ENCODE data around the gene RAPGEF2. TPM values are rescaled to one million over a fixed set of nuclear protein-coding genes. Genes with fewer than 3 reads are reported as not detected.

The RAPGEF2 gene
- polyA plus RNA-seq, 1 donor (not counting 4 experiments of a cell fraction or from before 2014, with no cell fraction given) = 23.8 TPM

- H3K27ac ChIP-seq (ENCODE audit: control insufficient read depth, insufficient read depth, low read length) = no peak overlapping the region
- H3K4me3 ChIP-seq (ENCODE audit: control insufficient read depth in 2 of 3, extremely low read depth in 1 of 3, insufficient read depth in 2 of 3, low read depth in 1 of 3, low read length in 3 of 3) = no peak overlapping the region
- peaks cover 6% of the 10 kb centered on the region for H3K4me1 ChIP-seq (ENCODE audit: control insufficient read depth, extremely low read depth, insufficient read depth, low read length)
- no peak overlapping the region for H2AFZ ChIP-seq (ENCODE audit: control insufficient read depth, low read length)
- dilution Hi-C loops (cut with MboI; ENCODE audit: extremely low pct_ligation_motif_present, low sequenced_read_pairs) = no loop called here
- TF ChIP-seq, protein P1, sequence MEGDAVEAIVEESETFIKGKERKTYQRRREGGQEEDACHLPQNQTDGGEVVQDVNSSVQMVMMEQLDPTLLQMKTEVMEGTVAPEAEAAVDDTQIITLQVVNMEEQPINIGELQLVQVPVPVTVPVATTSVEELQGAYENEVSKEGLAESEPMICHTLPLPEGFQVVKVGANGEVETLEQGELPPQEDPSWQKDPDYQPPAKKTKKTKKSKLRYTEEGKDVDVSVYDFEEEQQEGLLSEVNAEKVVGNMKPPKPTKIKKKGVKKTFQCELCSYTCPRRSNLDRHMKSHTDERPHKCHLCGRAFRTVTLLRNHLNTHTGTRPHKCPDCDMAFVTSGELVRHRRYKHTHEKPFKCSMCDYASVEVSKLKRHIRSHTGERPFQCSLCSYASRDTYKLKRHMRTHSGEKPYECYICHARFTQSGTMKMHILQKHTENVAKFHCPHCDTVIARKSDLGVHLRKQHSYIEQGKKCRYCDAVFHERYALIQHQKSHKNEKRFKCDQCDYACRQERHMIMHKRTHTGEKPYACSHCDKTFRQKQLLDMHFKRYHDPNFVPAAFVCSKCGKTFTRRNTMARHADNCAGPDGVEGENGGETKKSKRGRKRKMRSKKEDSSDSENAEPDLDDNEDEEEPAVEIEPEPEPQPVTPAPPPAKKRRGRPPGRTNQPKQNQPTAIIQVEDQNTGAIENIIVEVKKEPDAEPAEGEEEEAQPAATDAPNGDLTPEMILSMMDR (optimal IDR thresholded peaks at IDR 0.05 in 1 of 3, IDR thresholded peaks at IDR 0.05 in 1 of 3, conservative IDR thresholded peaks at IDR 0.05 in 1 of 3; ENCODE audit: extremely low read depth in 1 of 3, insufficient read depth in 2 of 3, low read length in 3 of 3) = no peak
- TF ChIP-seq EZH2 (IDR thresholded peaks at IDR 0.05; ENCODE audit: low read length) = no peak
- peaks cover 6% of the 10 kb centered on the region for H3K79me2 ChIP-seq (ENCODE audit: control insufficient read depth, insufficient read depth, low read length)
- no peaks in the 10 kb centered on the region for H3K9me1 ChIP-seq (ENCODE audit: control insufficient read depth, extremely low read depth, insufficient read depth, low read length)
- no peaks in the 10 kb centered on the region for H3K9me3 ChIP-seq (ENCODE audit: control insufficient read depth, low read depth, low read length)
- H4K20me1 ChIP-seq (ENCODE audit: control insufficient read depth, extremely low read depth, insufficient read depth, low read length) = no peaks in the 10 kb centered on the region
- FAIRE-seq = no peak
- H3K9ac ChIP-seq (ENCODE audit: control insufficient read depth, extremely low read depth, insufficient read depth, low read length) = no peak overlapping the region
- no peaks in the 10 kb centered on the region for H3K27me3 ChIP-seq (ENCODE audit: control insufficient read depth, extremely low read depth, insufficient read depth, low read length)
- no peak for DNase-seq (ENCODE audit: low read depth, low spot score)
- H3K4me2 ChIP-seq (ENCODE audit: control insufficient read depth, extremely low read depth, insufficient read depth, low read depth, low read length) = no peak overlapping the region
- H3K36me3 ChIP-seq (ENCODE audit: control insufficient read depth in 2 of 2, extremely low read depth in 1 of 2, insufficient read depth in 2 of 2, low read length in 2 of 2) = peaks cover 0 to 3% of the 10 kb centered on the region in 2 experiments
These were observed 108.1 kb downstream of the RAPGEF2 start for GRCh38 chr4:159210975-159211374.

GRCh38 chr4:159212675-159213293 lies 109.9 kb downstream of the RAPGEF2 start:
- FAIRE-seq = peak; percentile 5
- Histone ChIP-seq H3K27ac (ENCODE audit: control insufficient read depth, insufficient read depth, low read length) (no peak overlapping the region), H3K36me3 (ENCODE audit: control insufficient read depth in 2 of 2, extremely low read depth in 1 of 2, insufficient read depth in 2 of 2, low read length in 2 of 2) (peaks cover 0 to 3% of the 10 kb centered on the region in 2 experiments), H3K4me1 (ENCODE audit: control insufficient read depth, extremely low read depth, insufficient read depth, low read length) (no peaks in the 10 kb centered on the region), H3K79me2 (ENCODE audit: control insufficient read depth, insufficient read depth, low read length) (peaks cover 6% of the 10 kb centered on the region), H4K20me1 (ENCODE audit: control insufficient read depth, extremely low read depth, insufficient read depth, low read length) (no peaks in the 10 kb centered on the region), H3K4me2 (ENCODE audit: control insufficient read depth, extremely low read depth, insufficient read depth, low read depth, low read length) (no peak overlapping the region), H3K9me1 (ENCODE audit: control insufficient read depth, extremely low read depth, insufficient read depth, low read length) (no peaks in the 10 kb centered on the region), H3K4me3 (ENCODE audit: control insufficient read depth in 2 of 3, extremely low read depth in 1 of 3, insufficient read depth in 2 of 3, low read depth in 1 of 3, low read length in 3 of 3) (no peak overlapping the region), H3K9ac (ENCODE audit: control insufficient read depth, extremely low read depth, insufficient read depth, low read length) (no peak overlapping the region), H3K27me3 (ENCODE audit: control insufficient read depth, extremely low read depth, insufficient read depth, low read length) (no peaks in the 10 kb centered on the region), H2AFZ (ENCODE audit: control insufficient read depth, low read length) (no peak overlapping the region), H3K9me3 (ENCODE audit: control insufficient read depth, low read depth, low read length) (no peaks in the 10 kb centered on the region)
- no peak for TF ChIP-seq EZH2 (IDR thresholded peaks at IDR 0.05; ENCODE audit: low read length)
- TF ChIP-seq, protein P1 (optimal IDR thresholded peaks at IDR 0.05 in 1 of 3, IDR thresholded peaks at IDR 0.05 in 1 of 3, conservative IDR thresholded peaks at IDR 0.05 in 1 of 3; ENCODE audit: extremely low read depth in 1 of 3, insufficient read depth in 2 of 3, low read length in 3 of 3) = no peak
- DNase-seq (ENCODE audit: low read depth, low spot score) = no peak
- dilution Hi-C loops (cut with MboI; ENCODE audit: extremely low pct_ligation_motif_present, low sequenced_read_pairs) = no loop called here

Measured in keratinocyte (primary cell).